Measurements from ENCODE around the gene KMT2C. TPM values are rescaled to one million over a fixed set of nuclear protein-coding genes. Genes with fewer than 3 reads are reported as not detected.

KMT2C gene
- total RNA-seq, 1 donor from 2014 or later, result 71.8 TPM

GRCh38 chr7:152089183-152089582 lies 346.6 kb downstream of the KMT2C start:
- H3K9me3 Mint-ChIP-seq (ENCODE audit: unreplicated experiment), result peaks cover 16% of the 10 kb centered on the region
- peaks cover 6% of the 10 kb centered on the region for H3K4me1 Mint-ChIP-seq (ENCODE audit: unreplicated experiment)
- DNase-seq (ENCODE audit: extremely low spot score, unreplicated experiment), result no peak
- H3K27me3 Mint-ChIP-seq (ENCODE audit: unreplicated experiment), result no peaks in the 10 kb centered on the region
- H3K4me3 Mint-ChIP-seq (ENCODE audit: unreplicated experiment), result no peak overlapping the region
- no peak overlapping the region for H3K27ac Mint-ChIP-seq (ENCODE audit: unreplicated experiment)
- TF ChIP-seq CTCF (IDR thresholded peaks at IDR 0.05), result no peak
- peaks cover 14% of the 10 kb centered on the region for H3K36me3 Mint-ChIP-seq (ENCODE audit: unreplicated experiment)

- Mint-ChIP-seq H3K36me3 (ENCODE audit: unreplicated experiment) (peaks cover 14% of the 10 kb centered on the region), H3K27ac (ENCODE audit: unreplicated experiment) (no peak overlapping the region), H3K4me3 (ENCODE audit: unreplicated experiment) (no peak overlapping the region), H3K27me3 (ENCODE audit: unreplicated experiment) (no peaks in the 10 kb centered on the region), H3K9me3 (ENCODE audit: unreplicated experiment) (peaks cover 16% of the 10 kb centered on the region), H3K4me1 (ENCODE audit: unreplicated experiment) (peaks cover 7% of the 10 kb centered on the region)
- no peak for DNase-seq (ENCODE audit: extremely low spot score, unreplicated experiment)
- no peak for TF ChIP-seq CTCF (IDR thresholded peaks at IDR 0.05)
Observed at GRCh38 chr7:152086513-152086912, 349.3 kb downstream of the KMT2C start.

- Mint-ChIP-seq H3K36me3 (ENCODE audit: unreplicated experiment) (peaks cover 14% of the 10 kb centered on the region), H3K9me3 (ENCODE audit: unreplicated experiment) (peaks cover 16% of the 10 kb centered on the region), H3K4me3 (ENCODE audit: unreplicated experiment) (no peak overlapping the region), H3K27me3 (ENCODE audit: unreplicated experiment) (no peaks in the 10 kb centered on the region), H3K27ac (ENCODE audit: unreplicated experiment) (no peak overlapping the region), H3K4me1 (ENCODE audit: unreplicated experiment) (peaks cover 19% of the 10 kb centered on the region)
- no peak for DNase-seq (ENCODE audit: extremely low spot score, unreplicated experiment)
- TF ChIP-seq CTCF (IDR thresholded peaks at IDR 0.05), result no peak
Observed at GRCh38 chr7:152085131-152085530, 350.7 kb downstream of the KMT2C start.

Other genes starting within 250 kb of the KMT2C start
- gene XRCC2, start 240.1 kb upstream of the KMT2C start, total RNA-seq, result 1.4 and 1.7 TPM in 2 replicates